HepG2 (cell line): Measurements from ENCODE around the gene MXRA7. TPM values are rescaled to one million over a fixed set of nuclear protein-coding genes. Genes with fewer than 3 reads are reported as not detected.

Experiments used
- ATAC-seq: fragments of 200-7000 bp; cut with Tn5 transposase; 3 replicates; pipeline ENCODE4 v1.9.1; 2020; ENCODE audit warnings: mild to moderate bottlenecking, moderate library complexity
- BruUV-seq: library from RNA; stranded (reverse); fragments of 400-500 nt; replicated peaks from 2 replicates; lab custom pipeline; 2021; lab: Mats Ljungman, UMichigan
- CTCF ChIA-PET: fragments of 300-600 bp; formaldehyde crosslinking; extraction: SDS; loops from one replicate; lab custom pipeline; 2021; ENCODE audit warnings: low total read pairs, inconsistent platforms, low intra/inter-chr PET ratio; lab: Yijun Ruan, JAX
- POLR2A ChIA-PET: fragments of 350-600 bp; sonication (Branson Sonifier 250); formaldehyde crosslinking; loops from one replicate; lab custom pipeline; 2020; ENCODE audit warnings: antibody characterized with exemption, inconsistent platforms; lab: Yijun Ruan, JAX
- DNase-seq: peaks from one replicate; pipeline ENCODE4 v3.0.0-alpha.2; 2015; ENCODE audit warnings: low spot score
- FAIRE-seq: peaks from 3 replicates; lab custom pipeline; 2011; peaks lifted over from hg19 to GRCh38; lab: Jason Lieb, UNC
- H2AFZ ChIP-seq: one replicate; pipeline ENCODE4 v1.6.1; 2011; ENCODE audit warnings: low read length, inconsistent platforms
- H3K27ac ChIP-seq: fragments of 300-600 bp; 3 replicates; pipeline ENCODE4 v1.8.0; 2011; ENCODE audit warnings: mixed run types, mild to moderate bottlenecking, mixed read lengths, low read length, inconsistent platforms; ENCODE audit not compliant: insufficient read depth; ENCODE audit errors: extremely low read length
- H3K27me3 ChIP-seq, 2 experiments: fragments of 200-600 bp in 1 of 2; 2 replicates in 1 of 2; 3 replicates in 1 of 2; pipeline versions ENCODE4 v1.6.0 to v1.8.0; 2011; ENCODE audit warnings: low read length in 2 of 2, mild to moderate bottlenecking in 2 of 2, moderate library complexity in 2 of 2, inconsistent platforms in 1 of 2; ENCODE audit not compliant: insufficient read depth in 2 of 2, control insufficient read depth in 1 of 2
- H3K36me3 ChIP-seq, 2 experiments: fragments of 200-600 bp in 1 of 2; replicated peaks in 1 of 2; 2 replicates in 1 of 2; 3 replicates in 1 of 2; pipeline versions ENCODE4 v1.5.1 to v1.8.0; 2011; ENCODE audit warnings: low read length in 2 of 2, inconsistent platforms in 1 of 2; ENCODE audit not compliant: insufficient read depth in 2 of 2, control insufficient read depth in 1 of 2
- H3K4me1 ChIP-seq: 2 replicates; pipeline ENCODE4 v1.5.1; 2012; ENCODE audit warnings: low read length, inconsistent platforms; ENCODE audit not compliant: insufficient read depth
- H3K4me2 ChIP-seq: 2 replicates; pipeline ENCODE4 v1.6.0; 2011; ENCODE audit warnings: low read depth, low read length, inconsistent platforms
- H3K4me3 ChIP-seq, 3 experiments: fragments of 200-600 bp in 1 of 3; sonication (generic), shearing (Covaris generic) in 1 of 3; replicated peaks in 1 of 3; 2 replicates each; pipeline ENCODE4 v1.5.1; 2011 to 2016; ENCODE audit warnings: low read length in 3 of 3, inconsistent platforms in 2 of 3, low read depth in 2 of 3, mild to moderate bottlenecking in 2 of 3, control low read depth in 1 of 3, mixed read lengths in 1 of 3; ENCODE audit not compliant: insufficient read depth in 1 of 3
- H3K79me2 ChIP-seq: one replicate; pipeline ENCODE4 v1.6.1; 2011; ENCODE audit warnings: low read length, inconsistent platforms; ENCODE audit not compliant: insufficient read depth
- H3K9ac ChIP-seq: 2 replicates; pipeline ENCODE4 v1.6.0; 2011; ENCODE audit warnings: mild to moderate bottlenecking, low read depth, low read length, inconsistent platforms; ENCODE audit not compliant: insufficient read depth
- H3K9me3 ChIP-seq: 2 replicates; pipeline ENCODE4 v1.5.1; 2012; ENCODE audit warnings: mild to moderate bottlenecking, low read length
- H4K20me1 ChIP-seq: 2 replicates; pipeline ENCODE4 v1.6.0; 2011; ENCODE audit warnings: inconsistent platforms, mild to moderate bottlenecking, low read length, moderate library complexity; ENCODE audit not compliant: insufficient read depth
- CHCHD3 ChIP-seq: sonication (generic); formaldehyde crosslinking; IDR thresholded peaks from 2 replicates; pipeline ENCODE4 v1.8.0; 2022; ENCODE audit warnings: mild to moderate bottlenecking, missing genetic modification reagents, moderate library complexity
- ISL2 ChIP-seq: sonication (generic); formaldehyde crosslinking; IDR thresholded peaks from 2 replicates; pipeline ENCODE4 v1.5.0; 2020; ENCODE audit warnings: missing genetic modification reagents
- KDM4B ChIP-seq: sonication (generic); formaldehyde crosslinking; IDR thresholded peaks from 2 replicates; pipeline ENCODE4 v1.4.0; 2020; ENCODE audit warnings: missing genetic modification reagents
- ZNF180 ChIP-seq: sonication (generic); formaldehyde crosslinking; IDR thresholded peaks from 2 replicates; pipeline ENCODE4 v1.4.0; 2020; ENCODE audit warnings: low read depth, missing genetic modification reagents, borderline replicate concordance
- ZNF451 ChIP-seq: sonication (generic); formaldehyde crosslinking; IDR thresholded peaks from 2 replicates; pipeline ENCODE4 v1.5.0; 2020; ENCODE audit warnings: mild to moderate bottlenecking, missing genetic modification reagents
- ZNF670 ChIP-seq: sonication (generic); formaldehyde crosslinking; IDR thresholded peaks from 2 replicates; pipeline ENCODE4 v1.8.0; 2022; ENCODE audit warnings: mild to moderate bottlenecking, missing genetic modification reagents, borderline replicate concordance
- ZNF839 ChIP-seq: sonication (generic); formaldehyde crosslinking; IDR thresholded peaks from 2 replicates; pipeline ENCODE4 v1.4.0; 2020; ENCODE audit warnings: missing genetic modification reagents, mild to moderate bottlenecking, borderline replicate concordance
- WGBS: methylation state at CpG from one replicate; pipeline ENCODE4 v1.1.6; 2017; ENCODE audit warnings: low lambda C conversion rate; 5-methylcytosine and 5-hydroxymethylcytosine counted together
- in situ Hi-C: cut with HindIII; loops from 2 replicates; pipeline ENCODE4 v1.10.0; 2017; ENCODE audit warnings: low pct_unique_long_range_greater_than_20kb; ENCODE audit not compliant: extremely low pct_ligation_motif_present
- intact Hi-C: fragments of 100-400 bp; cut with micrococcal nuclease; formaldehyde crosslinking; loops from one replicate; pipeline ENCODE4 v1.10.0; 2022; ENCODE audit not compliant: unreplicated experiment
- polyA plus RNA-seq, 8 experiments: library from polyadenylated mRNA; depleted of rRNA in 3 of 8; stranded (reverse) in 7 of 8; unstranded in 1 of 8; fragments of >200 nt; fragmentation: Illumina TruSeq in 4 of 8; extraction: Trizol in 4 of 8; gene quantifications; 2 replicates each; pipeline versions ENCODE4 v1.2.1 to v1.2.3, GENCODE V29; 2011 to 2016; ENCODE audit warnings: low read depth in 4 of 8, missing spikeins in 1 of 8, mixed read lengths in 1 of 8; ENCODE audit not compliant: insufficient read depth in 1 of 8
- total RNA-seq, 5 experiments: library from RNA; depleted of rRNA; stranded (reverse); fragments of >200 nt; fragmentation: Illumina TruSeq; extraction: Trizol; gene quantifications; 2 replicates each; pipeline ENCODE4 v1.2.3, GENCODE V29; 2016; ENCODE audit warnings: low read depth in 1 of 5
- TF ChIP-seq, protein P1 (sequence below), 2 experiments: fragments of 450-650 bp in 1 of 2; sonication (generic) in 1 of 2; formaldehyde crosslinking; IDR thresholded peaks; 2 replicates each; pipeline versions ENCODE4 v1.5.0 to v1.8.0; 2020 to 2022; ENCODE audit warnings: mild to moderate bottlenecking in 1 of 2, missing genetic modification reagents in 1 of 2
- TF ChIP-seq, protein P2 (sequence below): sonication (generic); formaldehyde crosslinking; IDR thresholded peaks from 2 replicates; pipeline ENCODE4 v1.4.0; 2020; ENCODE audit warnings: mild to moderate bottlenecking, missing genetic modification reagents
- TF ChIP-seq, protein P3 (sequence below): sonication (generic); formaldehyde crosslinking; IDR thresholded peaks from 2 replicates; pipeline ENCODE4 v1.9.0; 2021; ENCODE audit warnings: missing genetic modification reagents, borderline replicate concordance

MXRA7 gene
- total and polyA plus RNA-seq, 2 of the 13 experiments (the other 11 are each of a cell fraction or from before 2014, with no cell fraction given), result 44.8 to 112 TPM

DNA sequence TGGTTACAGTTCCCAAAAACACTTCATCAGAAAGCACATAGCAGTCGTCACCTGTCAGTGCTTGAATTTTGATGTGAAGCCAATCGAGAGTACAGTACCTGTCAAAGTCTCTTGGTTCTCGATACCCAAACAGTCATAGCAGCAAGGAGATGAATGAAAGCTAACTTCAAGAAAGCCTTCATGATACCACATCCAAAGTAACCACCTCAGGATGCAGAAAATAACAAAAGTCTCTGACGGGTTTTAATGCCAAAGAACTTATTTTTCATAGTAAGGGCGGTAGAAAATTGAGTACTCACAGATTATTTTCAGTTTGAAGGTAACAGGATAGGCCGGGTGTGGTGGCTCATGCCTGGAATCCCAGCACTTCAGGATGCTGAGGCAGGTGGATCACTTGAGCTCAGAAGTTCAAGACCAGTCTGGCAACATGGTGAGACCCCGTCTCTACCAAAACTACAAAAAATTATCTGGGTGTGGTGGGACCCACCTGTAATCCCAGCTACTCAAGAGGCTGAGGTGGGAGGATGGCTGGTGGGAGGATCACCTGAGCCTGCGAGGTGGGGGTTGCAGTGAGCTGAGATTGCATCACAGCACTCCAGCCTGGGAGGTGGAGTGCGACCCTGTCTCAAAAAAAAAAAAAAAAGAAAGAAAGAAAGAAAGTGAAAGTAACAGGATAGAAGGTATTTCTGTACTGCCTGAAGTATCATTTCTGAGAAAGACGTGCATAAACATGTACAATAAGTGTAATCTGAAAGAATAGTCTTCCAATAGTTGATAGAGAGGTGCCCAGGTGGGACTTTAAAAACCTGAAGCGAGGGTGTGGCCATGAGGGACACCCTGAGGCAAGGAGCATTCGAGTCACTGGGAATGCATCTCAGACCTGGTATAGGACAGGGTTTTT, 42.5 kb upstream of the MXRA7 start:
- POLR2A ChIA-PET, result no interaction called here
- no peak overlapping the region for H3K9ac ChIP-seq
- 95% methylated on average over 12 of the region's 12 CpGs for WGBS

More for the DNA sequence above, 42.5 kb upstream of the MXRA7 start:
- in situ Hi-C loops, result no loop called here
- H3K4me3 ChIP-seq, result no peak overlapping the region
- no peaks in the 10 kb centered on the region; the same call in 1 of the 2 replicates for H4K20me1 ChIP-seq
- H2AFZ ChIP-seq, result no peak overlapping the region
- no peak overlapping the region for H3K27ac ChIP-seq
- CTCF ChIA-PET, result no interaction called here
- H3K9me3 ChIP-seq, result peaks cover under 1% of the 10 kb centered on the region; the same call in 1 of the 2 replicates
- ATAC-seq, result no peak
- no peak for DNase-seq
- FAIRE-seq, result no peak
- H3K27me3 ChIP-seq, result no peaks in the 10 kb centered on the region
- no TSS peak for BruUV-seq
- H3K4me2 ChIP-seq, result no peak overlapping the region
- intact Hi-C loops, result no loop called here
- TF ChIP-seq, protein P1, sequence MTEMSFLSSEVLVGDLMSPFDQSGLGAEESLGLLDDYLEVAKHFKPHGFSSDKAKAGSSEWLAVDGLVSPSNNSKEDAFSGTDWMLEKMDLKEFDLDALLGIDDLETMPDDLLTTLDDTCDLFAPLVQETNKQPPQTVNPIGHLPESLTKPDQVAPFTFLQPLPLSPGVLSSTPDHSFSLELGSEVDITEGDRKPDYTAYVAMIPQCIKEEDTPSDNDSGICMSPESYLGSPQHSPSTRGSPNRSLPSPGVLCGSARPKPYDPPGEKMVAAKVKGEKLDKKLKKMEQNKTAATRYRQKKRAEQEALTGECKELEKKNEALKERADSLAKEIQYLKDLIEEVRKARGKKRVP (CRISPR knock-in tag; IDR thresholded peaks at IDR 0.05), result no peak
- TF ChIP-seq ZNF180 (CRISPR knock-in tag) (no peak), CHCHD3 (CRISPR knock-in tag) (no peak), ZNF451 (CRISPR knock-in tag) (no peak), KDM4B (CRISPR knock-in tag) (no peak), ZNF670 (CRISPR knock-in tag) (no peak), ZNF839 (CRISPR knock-in tag) (no peak), ISL2 (CRISPR knock-in tag) (no peak)
- TF ChIP-seq, protein P2, sequence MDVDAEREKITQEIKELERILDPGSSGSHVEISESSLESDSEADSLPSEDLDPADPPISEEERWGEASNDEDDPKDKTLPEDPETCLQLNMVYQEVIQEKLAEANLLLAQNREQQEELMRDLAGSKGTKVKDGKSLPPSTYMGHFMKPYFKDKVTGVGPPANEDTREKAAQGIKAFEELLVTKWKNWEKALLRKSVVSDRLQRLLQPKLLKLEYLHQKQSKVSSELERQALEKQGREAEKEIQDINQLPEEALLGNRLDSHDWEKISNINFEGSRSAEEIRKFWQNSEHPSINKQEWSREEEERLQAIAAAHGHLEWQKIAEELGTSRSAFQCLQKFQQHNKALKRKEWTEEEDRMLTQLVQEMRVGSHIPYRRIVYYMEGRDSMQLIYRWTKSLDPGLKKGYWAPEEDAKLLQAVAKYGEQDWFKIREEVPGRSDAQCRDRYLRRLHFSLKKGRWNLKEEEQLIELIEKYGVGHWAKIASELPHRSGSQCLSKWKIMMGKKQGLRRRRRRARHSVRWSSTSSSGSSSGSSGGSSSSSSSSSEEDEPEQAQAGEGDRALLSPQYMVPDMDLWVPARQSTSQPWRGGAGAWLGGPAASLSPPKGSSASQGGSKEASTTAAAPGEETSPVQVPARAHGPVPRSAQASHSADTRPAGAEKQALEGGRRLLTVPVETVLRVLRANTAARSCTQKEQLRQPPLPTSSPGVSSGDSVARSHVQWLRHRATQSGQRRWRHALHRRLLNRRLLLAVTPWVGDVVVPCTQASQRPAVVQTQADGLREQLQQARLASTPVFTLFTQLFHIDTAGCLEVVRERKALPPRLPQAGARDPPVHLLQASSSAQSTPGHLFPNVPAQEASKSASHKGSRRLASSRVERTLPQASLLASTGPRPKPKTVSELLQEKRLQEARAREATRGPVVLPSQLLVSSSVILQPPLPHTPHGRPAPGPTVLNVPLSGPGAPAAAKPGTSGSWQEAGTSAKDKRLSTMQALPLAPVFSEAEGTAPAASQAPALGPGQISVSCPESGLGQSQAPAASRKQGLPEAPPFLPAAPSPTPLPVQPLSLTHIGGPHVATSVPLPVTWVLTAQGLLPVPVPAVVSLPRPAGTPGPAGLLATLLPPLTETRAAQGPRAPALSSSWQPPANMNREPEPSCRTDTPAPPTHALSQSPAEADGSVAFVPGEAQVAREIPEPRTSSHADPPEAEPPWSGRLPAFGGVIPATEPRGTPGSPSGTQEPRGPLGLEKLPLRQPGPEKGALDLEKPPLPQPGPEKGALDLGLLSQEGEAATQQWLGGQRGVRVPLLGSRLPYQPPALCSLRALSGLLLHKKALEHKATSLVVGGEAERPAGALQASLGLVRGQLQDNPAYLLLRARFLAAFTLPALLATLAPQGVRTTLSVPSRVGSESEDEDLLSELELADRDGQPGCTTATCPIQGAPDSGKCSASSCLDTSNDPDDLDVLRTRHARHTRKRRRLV (CRISPR knock-in tag), result no peak
- TF ChIP-seq, protein P3, sequence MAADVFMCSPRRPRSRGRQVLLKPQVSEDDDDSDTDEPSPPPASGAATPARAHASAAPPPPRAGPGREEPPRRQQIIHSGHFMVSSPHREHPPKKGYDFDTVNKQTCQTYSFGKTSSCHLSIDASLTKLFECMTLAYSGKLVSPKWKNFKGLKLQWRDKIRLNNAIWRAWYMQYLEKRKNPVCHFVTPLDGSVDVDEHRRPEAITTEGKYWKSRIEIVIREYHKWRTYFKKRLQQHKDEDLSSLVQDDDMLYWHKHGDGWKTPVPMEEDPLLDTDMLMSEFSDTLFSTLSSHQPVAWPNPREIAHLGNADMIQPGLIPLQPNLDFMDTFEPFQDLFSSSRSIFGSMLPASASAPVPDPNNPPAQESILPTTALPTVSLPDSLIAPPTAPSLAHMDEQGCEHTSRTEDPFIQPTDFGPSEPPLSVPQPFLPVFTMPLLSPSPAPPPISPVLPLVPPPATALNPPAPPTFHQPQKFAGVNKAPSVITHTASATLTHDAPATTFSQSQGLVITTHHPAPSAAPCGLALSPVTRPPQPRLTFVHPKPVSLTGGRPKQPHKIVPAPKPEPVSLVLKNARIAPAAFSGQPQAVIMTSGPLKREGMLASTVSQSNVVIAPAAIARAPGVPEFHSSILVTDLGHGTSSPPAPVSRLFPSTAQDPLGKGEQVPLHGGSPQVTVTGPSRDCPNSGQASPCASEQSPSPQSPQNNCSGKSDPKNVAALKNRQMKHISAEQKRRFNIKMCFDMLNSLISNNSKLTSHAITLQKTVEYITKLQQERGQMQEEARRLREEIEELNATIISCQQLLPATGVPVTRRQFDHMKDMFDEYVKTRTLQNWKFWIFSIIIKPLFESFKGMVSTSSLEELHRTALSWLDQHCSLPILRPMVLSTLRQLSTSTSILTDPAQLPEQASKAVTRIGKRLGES (CRISPR knock-in tag), result no peak
- peaks cover 6 to 25% of the 10 kb centered on the region in 2 experiments; a peak in 4 of 5 replicates for H3K36me3 ChIP-seq
- no peaks in the 10 kb centered on the region for H3K4me1 ChIP-seq
- no peaks in the 10 kb centered on the region for H3K79me2 ChIP-seq
